ENCODE data around the gene SERHL2.
"Not testable (repeated sequence)": the region's sequence is repeated elsewhere in the genome, so short reads cannot be mapped to it uniquely, and the experiment has no call there.

Gene SERHL2

DNA sequence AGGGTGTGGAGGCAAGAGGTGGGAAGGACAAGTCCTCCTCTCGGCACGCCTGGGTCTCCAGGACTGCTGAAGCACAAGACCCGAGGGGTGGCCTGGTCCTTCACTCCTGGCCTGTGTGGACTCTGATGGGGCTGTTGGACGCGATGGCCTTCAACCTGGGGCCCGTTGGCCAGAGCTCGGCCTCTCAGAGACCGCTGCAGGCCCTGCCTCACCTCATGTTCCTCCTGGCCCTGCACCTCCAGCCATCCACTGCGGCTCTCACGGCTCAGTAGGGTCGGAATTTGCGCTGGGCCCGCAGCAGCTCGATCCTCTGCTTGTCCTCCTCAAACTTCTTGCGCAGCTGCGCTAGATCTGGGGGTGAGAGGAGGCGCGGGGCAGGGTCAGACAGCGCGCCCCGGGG is 20.7 kb downstream of the SERHL2 start:
- ATAC-seq (replicated peaks); H3K4me3 Mint-ChIP-seq; H3K4me1 Mint-ChIP-seq; H3K27ac Mint-ChIP-seq; H3K27me3 Mint-ChIP-seq; DNase-seq; H3K9me3 Mint-ChIP-seq: not testable (repeated sequence)
- peaks cover 28 to 34% of the 10 kb centered on the region in 2 donors for H3K36me3 Mint-ChIP-seq

DNA sequence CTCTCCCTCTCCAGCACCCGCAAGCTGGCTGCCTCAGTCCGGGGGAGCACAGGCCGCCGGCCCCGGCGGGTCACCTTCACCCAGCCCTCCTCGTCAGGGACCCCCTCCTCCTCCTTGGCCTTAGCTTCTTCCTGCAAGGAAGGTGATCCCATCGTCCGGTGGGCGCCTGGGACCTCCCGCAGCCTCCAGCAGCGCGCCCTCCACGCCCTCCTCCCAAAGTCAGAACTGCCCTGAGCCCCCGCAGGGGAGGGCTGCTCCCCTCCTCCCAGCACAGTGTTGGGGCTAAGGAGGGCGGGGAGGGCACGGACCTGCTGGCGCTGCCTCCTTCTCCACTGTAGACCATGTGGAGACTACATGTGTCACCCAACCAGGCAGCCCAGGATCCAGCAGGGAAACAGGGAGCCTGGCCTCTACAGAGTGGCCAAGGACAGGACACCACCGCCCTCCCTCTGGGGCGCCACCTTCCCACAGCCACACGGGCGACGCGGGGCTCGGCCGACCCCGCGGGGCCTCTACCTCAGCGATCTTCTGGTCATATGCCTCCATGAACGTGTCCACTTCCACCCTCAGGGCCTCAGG is 22.3 kb downstream of the SERHL2 start:
- not testable (repeated sequence) for DNase-seq; H3K27me3 Mint-ChIP-seq; H3K9me3 Mint-ChIP-seq; H3K27ac Mint-ChIP-seq; ATAC-seq (replicated peaks); H3K4me3 Mint-ChIP-seq
- Mint-ChIP-seq H3K36me3 (peaks cover 23 to 25% of the 10 kb centered on the region in 2 donors), H3K4me1 (peaks cover 6 to 17% of the 10 kb centered on the region in 2 donors)

DNA sequence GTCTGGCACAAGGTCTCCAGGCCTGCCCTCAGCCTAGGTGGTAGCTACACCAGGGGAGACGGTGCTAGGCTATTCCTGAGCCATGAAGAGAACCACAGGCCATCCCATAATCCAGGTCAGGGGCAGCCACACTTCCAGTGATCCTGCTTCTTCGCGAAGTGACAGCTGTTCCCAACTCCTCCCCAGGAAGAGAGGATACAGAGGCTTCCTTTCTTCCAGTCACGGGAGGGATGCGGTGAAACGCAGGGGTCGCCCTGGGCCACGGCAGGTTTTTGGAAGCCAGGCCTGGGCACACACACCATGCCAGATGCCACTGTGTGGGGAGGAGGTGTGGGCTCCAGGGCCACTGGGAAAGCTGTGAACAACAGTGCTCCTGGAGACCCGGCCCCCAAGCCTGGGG is 23.4 kb downstream of the SERHL2 start:
- not testable (repeated sequence) for H3K27ac Mint-ChIP-seq; H3K4me3 Mint-ChIP-seq; ATAC-seq (replicated peaks); H3K27me3 Mint-ChIP-seq; DNase-seq; H3K9me3 Mint-ChIP-seq
- H3K36me3 Mint-ChIP-seq = peaks cover 22 to 23% of the 10 kb centered on the region in 2 donors
- H3K4me1 Mint-ChIP-seq = peaks cover 10 to 26% of the 10 kb centered on the region in 2 donors

DNA sequence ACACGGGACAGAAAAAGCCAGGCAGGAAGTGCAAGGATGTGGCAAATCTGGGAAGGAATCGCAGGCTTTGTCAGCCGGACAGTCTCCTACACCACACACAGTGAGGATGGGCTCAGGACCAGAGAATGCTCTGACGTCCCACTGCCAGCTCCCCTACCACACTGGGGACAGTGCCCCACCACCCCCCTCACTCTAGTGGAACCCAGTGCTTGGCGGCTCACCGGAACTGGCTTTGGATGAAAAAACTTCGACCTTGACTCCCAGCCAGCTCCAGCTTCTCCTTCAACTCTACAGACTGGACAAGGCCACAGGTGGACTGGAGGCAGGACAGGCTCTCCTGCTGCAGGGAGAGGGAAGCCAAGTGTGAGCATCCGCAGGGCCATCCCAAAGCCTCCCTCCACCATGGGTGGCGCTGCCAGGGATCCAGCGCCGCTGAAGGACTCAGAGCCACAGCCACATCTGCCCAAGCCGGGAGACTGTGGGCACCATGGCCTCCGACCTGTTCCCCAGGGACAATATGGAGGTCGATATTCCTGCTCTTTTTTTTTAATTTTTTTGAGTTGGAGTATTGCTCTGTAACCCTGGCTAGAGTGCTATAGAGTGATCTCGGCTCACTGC is 24.0 kb downstream of the SERHL2 start:
- ATAC-seq (replicated peaks) (no peak), DNase-seq (no peak)
- Mint-ChIP-seq H3K9me3 (no peaks in the 10 kb centered on the region), H3K4me3 (no peak overlapping the region), H3K27ac (peak overlapping the region; percentile 73), H3K27me3 (no peaks in the 10 kb centered on the region), H3K36me3 (peaks cover 23 to 26% of the 10 kb centered on the region in 2 donors), H3K4me1 (peaks cover 15 to 32% of the 10 kb centered on the region in 2 donors)

DNA sequence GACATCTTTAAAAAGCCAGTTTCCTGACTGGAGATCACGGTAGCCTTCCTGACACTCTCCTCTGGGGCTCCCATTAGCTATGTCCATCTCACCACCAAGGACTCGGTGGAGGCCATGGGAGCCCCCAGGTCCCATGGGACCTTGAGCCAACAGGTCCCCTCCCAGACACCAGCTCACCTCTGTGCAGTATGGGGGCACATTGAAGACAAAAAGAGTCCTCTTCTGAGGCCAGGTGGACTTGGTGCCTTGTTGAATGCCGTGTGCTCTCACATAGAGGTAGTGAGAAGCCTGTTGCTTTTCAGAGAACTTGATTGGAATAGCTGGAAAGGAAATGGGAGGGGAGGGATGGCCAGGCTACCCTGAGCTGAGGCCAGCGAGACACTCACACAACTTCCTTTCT is 26.3 kb downstream of the SERHL2 start:
- H3K36me3 Mint-ChIP-seq = peaks cover 28 to 37% of the 10 kb centered on the region in 2 donors

DNA sequence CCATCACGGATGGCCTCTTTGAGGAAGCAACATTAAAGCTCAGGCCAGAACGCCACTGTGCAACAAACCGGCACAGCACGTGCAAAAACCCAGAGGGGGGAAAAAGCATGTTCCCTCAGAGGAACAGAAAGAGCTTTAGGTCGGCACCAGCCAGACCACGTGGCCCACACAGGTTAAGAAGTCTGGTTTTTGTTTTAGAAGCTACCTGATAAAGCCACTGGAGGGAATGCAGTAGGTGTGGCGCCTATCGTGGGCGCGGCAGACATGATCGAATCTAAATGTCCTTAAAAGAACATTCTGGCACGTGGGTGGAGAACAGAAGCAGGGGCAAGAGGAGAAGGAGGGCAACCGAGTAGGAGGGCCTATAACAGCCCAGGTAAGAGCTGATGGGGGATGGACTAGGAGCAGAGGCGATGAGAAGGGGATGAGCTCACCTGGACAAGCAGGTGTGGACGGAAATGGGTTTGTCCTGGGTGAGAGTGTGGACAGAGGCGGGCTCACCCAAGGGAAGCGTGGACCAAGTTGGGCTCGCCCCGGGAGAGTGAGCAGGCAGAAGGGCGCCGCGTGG is 27.5 kb downstream of the SERHL2 start:
- H3K9me3 Mint-ChIP-seq, H3K27me3 Mint-ChIP-seq, DNase-seq: not testable (repeated sequence)
- peak overlapping the region; percentile 99 for H3K27ac Mint-ChIP-seq
- H3K4me1 Mint-ChIP-seq = peaks cover 20 to 40% of the 10 kb centered on the region in 2 donors
- peak; percentile 58 to 75 for ATAC-seq (replicated peaks)
- H3K4me3 Mint-ChIP-seq = peak overlapping the region; percentile 98
- peaks cover 28 to 43% of the 10 kb centered on the region in 2 donors for H3K36me3 Mint-ChIP-seq

More for the DNA sequence above, 26.3 kb downstream of the SERHL2 start:
- not testable (repeated sequence) for H3K9me3 Mint-ChIP-seq; ATAC-seq (replicated peaks); H3K27ac Mint-ChIP-seq; DNase-seq; H3K27me3 Mint-ChIP-seq
- Mint-ChIP-seq H3K4me3 (peak overlapping the region in 1 of 2 donors; percentile 13), H3K4me1 (peaks cover 20 to 36% of the 10 kb centered on the region in 2 donors)

DNA sequence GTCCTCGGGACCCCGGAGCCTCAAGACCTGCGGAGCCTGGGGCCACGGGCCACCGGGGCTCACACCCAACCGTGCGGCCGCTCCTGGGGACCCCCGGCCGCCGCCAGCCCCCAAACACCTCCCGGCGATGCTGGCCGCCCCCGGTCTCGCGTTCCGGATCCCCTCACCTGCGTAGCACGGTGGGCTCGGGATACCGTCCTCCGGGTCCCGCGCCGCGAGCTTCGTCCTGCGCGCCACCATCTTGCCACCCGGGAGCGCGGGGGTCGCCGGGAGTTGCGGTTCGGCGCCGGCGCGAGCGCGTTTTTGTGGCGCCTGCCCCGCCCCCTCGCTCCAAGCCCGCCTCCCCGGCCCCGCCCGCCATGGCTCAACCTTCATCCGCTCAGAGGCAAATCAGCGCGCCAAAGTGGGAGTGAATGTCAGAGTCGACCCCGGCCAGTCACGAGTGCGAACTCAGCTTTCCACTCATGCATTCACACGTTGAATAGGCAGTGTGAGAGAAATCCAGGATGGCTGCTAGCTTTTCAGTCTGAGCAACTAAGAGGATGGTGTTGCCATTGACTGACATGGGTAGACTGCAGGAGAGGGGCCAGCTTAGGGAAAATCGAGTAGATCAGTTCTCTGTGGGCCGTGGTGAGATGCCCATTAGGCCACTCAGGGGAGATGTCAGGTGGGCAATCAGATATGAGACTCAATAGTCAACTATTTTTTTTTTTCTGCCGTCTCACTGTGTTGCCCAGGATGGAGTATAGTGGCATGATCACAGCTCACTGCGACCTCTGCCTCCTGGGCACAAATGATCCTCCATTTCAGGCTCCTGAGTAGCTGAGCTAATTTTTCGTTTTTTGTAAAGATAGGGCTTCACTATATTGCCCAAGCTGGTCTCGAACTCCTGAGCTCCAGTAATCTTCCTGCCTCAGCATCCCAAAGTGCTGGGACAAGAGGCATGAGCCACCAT is 28.3 kb downstream of the SERHL2 start:
- DNase-seq = peak; percentile 63
- H3K9me3 Mint-ChIP-seq = no peaks in the 10 kb centered on the region
- H3K4me3 Mint-ChIP-seq = peak overlapping the region; percentile 98
- peaks cover 20 to 40% of the 10 kb centered on the region in 2 donors for H3K4me1 Mint-ChIP-seq
- ATAC-seq (replicated peaks) = peak; percentile 83 to 86
- peak overlapping the region; percentile 93 for H3K27ac Mint-ChIP-seq
- peaks cover 33 to 51% of the 10 kb centered on the region in 2 donors for H3K36me3 Mint-ChIP-seq
- no peaks in the 10 kb centered on the region for H3K27me3 Mint-ChIP-seq

DNA sequence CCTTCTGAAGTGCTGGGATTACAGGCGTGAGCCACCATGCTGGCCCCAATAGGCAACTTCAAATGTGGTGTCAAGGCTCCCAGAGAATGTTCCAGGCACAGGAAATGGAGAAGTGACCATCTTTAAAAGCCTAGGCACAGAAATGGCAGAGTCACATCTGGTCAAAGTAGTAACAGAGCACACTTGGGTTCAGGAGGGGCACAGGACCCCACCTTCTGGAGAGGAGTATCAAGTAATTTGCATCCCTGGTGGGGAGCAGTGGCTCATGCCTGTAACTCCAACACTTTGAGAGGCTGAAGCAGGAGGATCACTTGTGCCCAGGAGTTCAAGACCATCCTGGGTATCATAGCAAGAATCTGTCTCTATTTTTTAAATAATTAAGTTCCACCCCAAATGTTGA is 29.2 kb downstream of the SERHL2 start:
- no peaks in the 10 kb centered on the region for H3K9me3 Mint-ChIP-seq
- DNase-seq (no peak), ATAC-seq (replicated peaks) (no peak)
- no peak overlapping the region for H3K4me3 Mint-ChIP-seq
- no peaks in the 10 kb centered on the region for H3K27me3 Mint-ChIP-seq
- H3K36me3 Mint-ChIP-seq = peaks cover 36 to 57% of the 10 kb centered on the region in 2 donors
- H3K4me1 Mint-ChIP-seq = peaks cover 25 to 40% of the 10 kb centered on the region in 2 donors
- peak overlapping the region; percentile 93 for H3K27ac Mint-ChIP-seq

DNA sequence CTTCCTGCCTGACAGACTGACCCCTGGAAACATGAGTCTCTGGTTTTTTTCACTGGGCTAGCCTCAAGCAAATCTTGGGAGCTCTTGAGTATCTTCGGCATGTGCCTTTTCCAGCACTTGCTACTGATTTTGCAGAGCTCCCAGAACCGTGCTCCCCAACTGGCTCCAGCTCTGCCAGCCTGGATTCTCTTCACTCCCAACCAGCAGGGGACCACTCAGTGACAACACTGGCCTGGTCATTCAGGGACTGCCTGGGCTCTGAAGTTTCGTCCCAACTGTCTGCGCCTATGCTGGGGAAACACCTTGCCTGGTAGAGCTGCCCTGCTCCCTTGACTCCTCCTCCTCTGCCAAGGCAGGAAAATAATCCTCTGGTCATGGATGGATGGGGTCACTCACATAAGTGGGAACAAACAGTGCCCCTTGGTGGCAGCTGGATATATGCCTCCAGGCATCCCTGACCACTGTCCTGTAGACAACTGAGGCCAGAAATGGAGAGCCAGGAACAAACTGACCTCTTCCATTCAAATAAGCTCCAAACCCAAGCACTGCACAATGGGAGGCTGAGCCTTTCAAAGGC is 30.7 kb downstream of the SERHL2 start:
- DNase-seq = no peak
- peaks cover 35 to 65% of the 10 kb centered on the region in 2 donors for H3K36me3 Mint-ChIP-seq
- no peak for ATAC-seq (replicated peaks)
- no peaks in the 10 kb centered on the region for H3K27me3 Mint-ChIP-seq
- H3K27ac Mint-ChIP-seq = peak overlapping the region; percentile 47
- peaks cover 31 to 48% of the 10 kb centered on the region in 2 donors for H3K4me1 Mint-ChIP-seq
- no peaks in the 10 kb centered on the region for H3K9me3 Mint-ChIP-seq
- no peak overlapping the region for H3K4me3 Mint-ChIP-seq

DNA sequence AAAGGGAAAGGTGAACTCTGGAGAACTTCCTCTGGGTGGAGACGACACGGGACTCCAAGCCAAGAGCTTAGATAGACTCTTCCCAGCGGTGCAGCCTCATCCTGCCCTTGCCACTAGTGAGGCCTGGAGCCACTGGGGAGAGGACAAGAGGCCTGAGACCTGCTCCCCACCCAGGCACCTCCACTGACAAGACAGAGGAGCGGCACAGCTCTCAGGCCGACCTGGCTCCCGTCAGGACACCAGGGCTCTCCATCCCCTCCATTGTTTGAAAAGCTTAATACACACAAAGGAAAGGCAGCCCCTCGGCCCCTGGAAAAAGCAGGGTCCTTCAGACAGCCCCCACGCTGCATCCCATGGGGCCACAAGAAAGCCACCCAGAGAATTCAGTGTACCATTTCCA is 31.3 kb downstream of the SERHL2 start:
- DNase-seq (no peak), ATAC-seq (replicated peaks) (no peak)

DNA sequence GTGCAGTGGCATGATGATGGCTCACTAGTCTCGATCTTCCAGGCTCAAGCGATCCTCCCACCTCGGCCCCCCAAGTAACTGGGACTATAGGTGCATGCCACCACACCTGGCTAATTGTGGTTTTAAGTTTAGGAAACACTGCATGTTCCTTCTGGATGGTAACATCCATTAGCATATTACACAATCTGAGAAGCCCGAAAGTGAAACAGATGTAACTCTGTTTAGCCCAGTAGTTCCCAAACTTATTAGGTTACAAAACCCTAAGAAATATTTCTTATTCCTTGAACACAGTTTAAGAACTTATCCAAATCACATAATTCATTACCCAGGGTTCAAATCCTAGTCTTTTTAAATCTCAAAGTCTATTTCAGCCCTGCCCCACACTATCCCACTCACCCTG is 32.6 kb downstream of the SERHL2 start:
- DNase-seq (no peak), ATAC-seq (replicated peaks) (no peak)
- H3K27me3 Mint-ChIP-seq = no peaks in the 10 kb centered on the region
- peak overlapping the region; percentile 37 for H3K27ac Mint-ChIP-seq
- H3K9me3 Mint-ChIP-seq = no peaks in the 10 kb centered on the region
- H3K36me3 Mint-ChIP-seq = peaks cover 38 to 65% of the 10 kb centered on the region in 2 donors
- H3K4me3 Mint-ChIP-seq = no peak overlapping the region
- H3K4me1 Mint-ChIP-seq = peaks cover 24 to 36% of the 10 kb centered on the region in 2 donors

More for the DNA sequence above, 31.3 kb downstream of the SERHL2 start:
- Mint-ChIP-seq H3K4me1 (peaks cover 29 to 45% of the 10 kb centered on the region in 2 donors), H3K27me3 (no peaks in the 10 kb centered on the region), H3K9me3 (no peaks in the 10 kb centered on the region), H3K4me3 (no peak overlapping the region), H3K36me3 (peaks cover 39 to 67% of the 10 kb centered on the region in 2 donors), H3K27ac (peak overlapping the region; percentile 4)

DNA sequence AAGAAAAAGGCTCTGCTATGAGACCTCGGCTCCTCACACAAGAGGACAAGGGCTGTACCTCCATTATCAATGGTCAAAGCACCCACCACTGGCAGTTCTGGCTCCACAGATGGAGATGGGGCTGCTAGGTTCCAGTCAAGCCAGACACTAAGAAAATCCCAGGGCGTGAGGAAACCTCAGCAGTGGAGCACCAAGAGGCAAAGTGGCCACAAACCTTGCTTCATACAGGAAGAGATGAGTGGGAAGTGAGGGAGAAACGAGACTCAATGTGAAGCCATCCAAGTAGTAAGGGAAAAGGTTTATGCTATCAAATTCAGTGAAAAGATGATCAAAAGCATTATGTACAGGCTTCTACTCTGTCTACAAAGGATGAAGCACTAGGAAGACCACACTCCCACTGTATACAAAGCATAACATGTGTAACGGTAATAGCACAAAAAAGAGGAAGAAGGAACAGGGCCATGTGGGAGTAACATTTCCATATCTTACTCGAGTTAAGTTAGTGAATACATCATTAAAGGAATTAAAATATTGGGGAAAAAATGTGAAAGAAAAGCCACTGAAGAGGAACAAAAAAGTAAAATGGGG is 33.9 kb downstream of the SERHL2 start:
- H3K27ac Mint-ChIP-seq = peak overlapping the region; percentile 89

DNA sequence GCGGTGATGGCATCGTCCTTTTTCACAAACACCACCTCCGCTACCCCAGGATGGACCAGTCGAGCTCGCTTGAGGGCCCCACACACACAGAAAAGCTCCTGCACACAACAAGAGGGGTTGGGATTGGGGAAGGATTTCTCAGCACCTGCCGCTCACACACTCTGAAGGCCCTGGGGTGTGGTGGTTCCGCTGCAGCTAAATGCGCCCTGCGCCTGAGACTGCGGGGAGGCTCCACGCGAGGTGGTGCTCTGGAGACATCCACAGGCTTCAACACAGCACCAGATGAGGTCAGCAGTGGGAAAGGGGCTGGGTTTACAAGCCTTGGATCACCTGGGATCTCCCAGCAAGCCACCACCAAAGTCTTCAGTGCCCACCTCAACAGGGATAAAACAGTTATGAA is 38.2 kb downstream of the SERHL2 start:
- no peaks in the 10 kb centered on the region for H3K27me3 Mint-ChIP-seq
- no peaks in the 10 kb centered on the region for H3K9me3 Mint-ChIP-seq
- DNase-seq (no peak), ATAC-seq (replicated peaks) (no peak)
- H3K4me1 Mint-ChIP-seq = peaks cover 13 to 26% of the 10 kb centered on the region in 2 donors
- H3K36me3 Mint-ChIP-seq = peaks cover 29 to 47% of the 10 kb centered on the region in 2 donors
- H3K27ac Mint-ChIP-seq = peak overlapping the region; percentile 34
- no peak overlapping the region for H3K4me3 Mint-ChIP-seq

More for the DNA sequence above, 33.9 kb downstream of the SERHL2 start:
- no peaks in the 10 kb centered on the region for H3K9me3 Mint-ChIP-seq
- peak overlapping the region in 1 of 2 donors; percentile 6 for H3K4me3 Mint-ChIP-seq
- no peaks in the 10 kb centered on the region for H3K27me3 Mint-ChIP-seq
- H3K36me3 Mint-ChIP-seq = peaks cover 35 to 65% of the 10 kb centered on the region in 2 donors
- no peak for DNase-seq
- peaks cover 17 to 34% of the 10 kb centered on the region in 2 donors for H3K4me1 Mint-ChIP-seq
- ATAC-seq (replicated peaks) = peak; percentile 82 to 86

All from stimulated activated naive B cell treated with anti-CD40 and anti-IgM and Interleukin-4, amounts not matched to agents 10 μg/mL and 1 μg/mL and 100 μg/mL, for 72 hours (primary cell).